Suprapubic skin (tissue), 3 donors: ENCODE measurements around the gene SFSWAP.

ENCODE experiments used
- POLR2AphosphoS5 ChIP-seq, 3 donors: sonication (generic); formaldehyde crosslinking; IDR thresholded peaks; one replicate each; pipeline ENCODE4 v1.6.1; 2017; ENCODE audit warnings: antibody characterized with exemption in 3 of 3
- TF ChIP-seq, protein P1 (sequence below), 2 donors: fragments of 200-600 bp in 1 of 2; fragments of 450-650 bp in 1 of 2; sonication (generic) in 1 of 2; IDR thresholded peaks; one replicate each; pipeline ENCODE4 v1.5.1; 2016 to 2019; ENCODE audit warnings: antibody characterized with exemption in 2 of 2, mild to moderate bottlenecking in 1 of 2, moderate library complexity in 1 of 2

DNA sequence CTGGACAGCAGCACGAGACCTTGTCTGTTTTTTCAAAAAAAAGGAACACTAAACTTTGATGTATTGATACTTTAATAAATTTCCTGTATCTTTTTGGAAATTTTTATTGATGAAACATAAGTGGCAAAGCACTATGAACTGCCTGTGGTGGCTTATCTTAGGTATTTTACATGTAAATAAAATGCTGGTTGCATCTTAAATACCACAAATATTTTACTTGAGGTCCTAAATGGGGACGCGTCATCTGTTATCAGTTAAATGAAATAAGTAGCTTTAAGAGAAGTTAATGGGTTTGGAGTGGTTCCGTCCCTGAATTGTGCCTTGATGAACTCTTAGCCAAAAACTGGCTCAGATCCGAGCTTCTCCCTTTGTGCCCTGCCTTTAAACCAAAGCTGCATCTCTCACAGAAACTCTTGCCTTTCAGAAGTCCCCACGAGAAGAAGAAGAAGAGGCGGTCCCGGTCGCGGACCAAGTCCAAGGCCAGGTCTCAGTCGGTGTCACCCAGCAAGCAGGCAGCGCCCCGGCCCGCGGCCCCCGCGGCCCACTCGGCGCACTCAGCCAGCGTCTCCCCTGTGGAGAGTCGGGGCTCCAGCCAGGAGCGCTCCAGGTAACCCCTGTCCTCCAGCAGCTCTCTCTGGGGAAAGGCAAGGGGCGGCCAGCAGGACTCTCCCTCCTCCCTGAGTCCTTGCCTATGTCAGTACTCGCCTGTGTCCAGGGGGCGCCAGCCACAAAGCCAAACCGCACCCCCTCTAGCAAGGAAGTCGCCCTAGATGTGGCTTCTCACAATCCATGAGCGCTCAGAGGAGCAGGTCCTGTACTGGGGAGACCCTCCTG lies 86.1 kb downstream of the SFSWAP start:
- TF ChIP-seq, protein P1, sequence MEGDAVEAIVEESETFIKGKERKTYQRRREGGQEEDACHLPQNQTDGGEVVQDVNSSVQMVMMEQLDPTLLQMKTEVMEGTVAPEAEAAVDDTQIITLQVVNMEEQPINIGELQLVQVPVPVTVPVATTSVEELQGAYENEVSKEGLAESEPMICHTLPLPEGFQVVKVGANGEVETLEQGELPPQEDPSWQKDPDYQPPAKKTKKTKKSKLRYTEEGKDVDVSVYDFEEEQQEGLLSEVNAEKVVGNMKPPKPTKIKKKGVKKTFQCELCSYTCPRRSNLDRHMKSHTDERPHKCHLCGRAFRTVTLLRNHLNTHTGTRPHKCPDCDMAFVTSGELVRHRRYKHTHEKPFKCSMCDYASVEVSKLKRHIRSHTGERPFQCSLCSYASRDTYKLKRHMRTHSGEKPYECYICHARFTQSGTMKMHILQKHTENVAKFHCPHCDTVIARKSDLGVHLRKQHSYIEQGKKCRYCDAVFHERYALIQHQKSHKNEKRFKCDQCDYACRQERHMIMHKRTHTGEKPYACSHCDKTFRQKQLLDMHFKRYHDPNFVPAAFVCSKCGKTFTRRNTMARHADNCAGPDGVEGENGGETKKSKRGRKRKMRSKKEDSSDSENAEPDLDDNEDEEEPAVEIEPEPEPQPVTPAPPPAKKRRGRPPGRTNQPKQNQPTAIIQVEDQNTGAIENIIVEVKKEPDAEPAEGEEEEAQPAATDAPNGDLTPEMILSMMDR (IDR thresholded peaks at IDR 0.05) = no peak
- TF ChIP-seq POLR2AphosphoS5 (IDR thresholded peaks at IDR 0.05) = no peak
